NCI-H187 (cell line): ENCODE results near the gene UMAD1.
A peak's percentile ranks its signal among the peaks of the same experiment; 100 is the strongest.
"Not testable (repeated sequence)": the region's sequence is repeated elsewhere in the genome, so short reads cannot be mapped to it uniquely, and the experiment has no call there.

Source experiments
- DNase-seq, 2 experiments: peaks; one replicate each; lab custom pipeline; 2025; lab: John Stamatoyannopoulos, UW

Gene UMAD1

DNA sequence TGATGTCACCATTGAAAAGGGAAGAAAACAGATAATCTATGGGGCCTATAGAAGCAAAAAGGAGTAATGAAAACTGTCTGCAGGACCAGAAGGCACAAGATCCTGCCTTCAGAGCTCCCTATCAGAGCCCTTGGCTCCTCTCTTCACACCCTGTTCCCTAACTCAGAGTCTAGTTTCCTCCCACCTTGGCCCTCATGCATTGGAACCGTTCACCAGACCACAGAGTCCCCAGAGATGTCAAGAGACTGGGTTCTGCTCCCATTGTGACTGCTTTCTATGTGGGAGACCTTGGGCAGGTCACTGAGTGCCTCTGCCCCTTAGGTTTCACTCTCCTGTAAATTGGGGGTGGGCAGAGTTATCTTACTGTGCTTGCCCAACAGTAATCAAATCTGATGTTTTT is 158.0 kb downstream of the UMAD1 start:
- no peak for DNase-seq

DNA sequence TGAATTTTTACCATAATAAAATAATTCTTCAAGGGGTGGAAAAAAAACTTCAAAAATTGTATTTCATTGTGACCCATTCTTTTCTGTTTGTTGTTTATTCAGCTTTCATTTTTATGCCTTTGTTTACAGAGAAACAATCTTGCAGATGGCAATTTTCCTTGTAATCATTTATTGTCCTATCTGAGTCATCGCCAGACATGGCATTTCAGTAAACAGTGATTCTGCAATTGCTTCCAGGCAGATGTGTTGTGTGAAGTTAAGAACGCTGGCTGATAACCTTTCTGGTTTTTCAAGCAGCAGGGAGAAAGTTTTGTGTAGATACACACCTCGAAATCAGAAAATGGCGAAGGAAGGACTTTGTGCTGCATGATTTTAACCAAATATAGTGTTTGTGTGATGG is 158.6 kb downstream of the UMAD1 start:
- no peak for DNase-seq

DNA sequence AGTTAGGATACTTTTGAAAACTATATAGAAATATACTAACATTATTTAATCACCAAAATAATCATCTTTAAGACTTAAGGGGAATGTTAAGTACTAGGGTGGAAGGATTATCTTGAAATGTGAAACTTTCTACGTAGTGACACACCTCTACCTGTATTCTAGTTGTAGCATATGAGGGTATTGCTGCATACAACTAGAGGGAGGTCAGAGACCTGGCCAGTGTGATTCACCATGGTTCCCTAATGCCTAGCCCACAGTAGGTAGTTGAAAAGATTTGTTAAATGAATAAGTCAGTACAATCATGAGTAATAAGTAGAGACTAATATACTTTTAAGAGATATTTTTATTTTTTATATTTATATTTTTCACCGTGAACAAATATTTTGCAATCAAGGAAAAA is 162.0 kb downstream of the UMAD1 start:
- no peak for DNase-seq

DNA sequence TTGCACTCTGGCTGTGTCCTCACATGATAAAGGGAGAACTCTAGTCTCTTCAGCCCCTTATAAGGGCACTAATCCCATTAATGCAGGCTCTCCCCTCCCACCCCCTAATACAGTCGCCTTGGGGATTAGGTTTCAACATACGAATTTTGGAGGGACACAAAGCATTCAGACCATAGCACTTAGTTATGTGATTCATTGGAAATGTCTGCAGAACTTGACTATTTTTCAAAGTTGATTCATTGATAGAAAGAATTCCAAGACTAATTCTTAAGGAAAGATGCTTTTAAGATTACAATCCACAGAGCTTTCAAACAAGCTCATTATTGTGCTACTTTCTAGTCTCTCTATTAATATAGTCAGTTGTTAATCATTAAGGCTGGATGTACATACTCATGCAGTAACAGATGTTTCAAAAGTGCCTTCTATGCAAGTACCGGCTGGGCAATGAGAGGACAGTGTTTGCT is 163.2 kb downstream of the UMAD1 start:
- DNase-seq: no peak

DNA sequence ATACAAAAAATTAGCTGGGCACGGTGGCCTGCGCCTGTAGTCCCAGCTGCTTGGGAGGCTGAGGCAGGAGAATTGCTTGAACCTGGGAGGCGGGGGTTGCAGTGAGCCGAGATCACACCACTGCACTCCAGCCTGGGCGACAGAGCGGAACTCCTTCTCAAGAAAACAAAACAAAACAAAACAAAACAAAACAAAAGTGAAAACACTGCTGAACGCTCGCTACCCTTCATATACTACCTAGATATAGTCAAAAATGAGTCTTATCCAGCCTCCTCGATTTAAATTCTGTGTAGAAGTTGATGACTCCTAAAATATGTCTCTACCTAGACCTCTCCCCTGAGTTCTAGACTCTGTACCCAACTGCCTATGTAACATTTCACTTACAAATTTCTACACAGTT is 164.3 kb downstream of the UMAD1 start:
- not testable (repeated sequence) for DNase-seq

DNA sequence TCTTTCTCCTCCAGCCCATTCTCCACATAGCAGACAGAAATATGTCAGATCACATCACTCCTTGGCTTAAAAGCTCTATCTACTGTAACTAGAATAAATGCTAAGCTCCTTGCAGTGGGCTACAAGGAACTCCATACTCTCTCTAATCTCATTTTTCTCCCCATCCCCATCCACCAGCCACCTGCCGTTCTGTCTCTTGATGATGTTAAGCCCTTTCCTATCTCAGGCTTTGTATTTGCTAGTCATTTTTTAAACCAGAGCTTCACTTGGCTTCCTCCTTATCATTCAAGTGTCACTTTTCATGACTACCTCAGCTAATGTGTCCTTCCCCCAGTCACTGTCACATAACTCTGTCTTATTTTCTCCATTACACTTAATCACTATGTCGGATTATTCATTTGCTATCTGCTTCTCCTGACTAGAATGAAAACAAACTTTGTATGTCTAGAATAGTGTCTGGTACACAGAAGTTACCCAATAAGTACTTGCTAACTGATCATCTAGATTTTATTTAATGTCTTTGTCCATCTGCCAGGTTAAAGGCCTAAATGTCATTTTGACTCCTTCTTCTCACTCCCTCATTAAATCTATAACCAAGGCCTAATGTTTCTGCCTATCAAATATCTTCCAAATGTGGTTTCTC is 165.1 kb downstream of the UMAD1 start:
- DNase-seq: no peak

DNA sequence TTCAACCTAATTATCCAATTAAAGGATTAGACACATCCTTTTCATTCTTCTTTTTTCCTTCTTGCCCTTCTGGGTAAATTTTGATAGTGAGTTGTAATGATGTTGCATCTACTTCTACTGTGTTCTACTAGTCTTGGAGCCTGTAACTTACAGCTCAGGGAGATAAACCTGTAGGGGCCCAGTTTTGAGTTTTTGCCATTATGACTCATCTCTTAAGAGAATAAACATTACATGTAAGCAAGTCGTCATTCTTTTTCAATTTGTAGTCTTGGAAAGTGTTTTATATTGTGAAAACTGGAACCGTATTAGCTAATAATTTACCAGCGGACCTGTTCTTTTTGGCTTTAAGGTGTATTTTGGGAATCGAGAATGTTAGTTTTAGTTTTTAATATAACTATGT is 167.6 kb downstream of the UMAD1 start:
- DNase-seq: no peak

DNA sequence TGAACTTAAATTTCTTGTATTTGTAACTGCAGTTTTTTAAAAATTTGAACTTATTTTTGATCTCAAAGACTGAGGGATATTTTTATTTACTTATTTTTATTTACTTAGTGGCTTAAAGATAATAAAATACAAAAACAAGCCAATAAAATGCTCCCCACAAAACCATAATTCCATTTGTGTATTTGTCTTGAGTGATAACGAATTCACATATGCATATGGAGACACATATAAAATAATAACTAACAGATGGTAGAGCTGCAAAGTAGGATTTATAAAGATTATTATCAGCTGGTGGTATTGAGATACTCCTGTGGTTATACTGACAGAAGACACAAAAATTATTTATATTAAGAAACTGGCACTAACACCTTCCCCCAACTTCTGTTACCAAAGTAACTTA is 168.1 kb downstream of the UMAD1 start:
- DNase-seq: no peak

DNA sequence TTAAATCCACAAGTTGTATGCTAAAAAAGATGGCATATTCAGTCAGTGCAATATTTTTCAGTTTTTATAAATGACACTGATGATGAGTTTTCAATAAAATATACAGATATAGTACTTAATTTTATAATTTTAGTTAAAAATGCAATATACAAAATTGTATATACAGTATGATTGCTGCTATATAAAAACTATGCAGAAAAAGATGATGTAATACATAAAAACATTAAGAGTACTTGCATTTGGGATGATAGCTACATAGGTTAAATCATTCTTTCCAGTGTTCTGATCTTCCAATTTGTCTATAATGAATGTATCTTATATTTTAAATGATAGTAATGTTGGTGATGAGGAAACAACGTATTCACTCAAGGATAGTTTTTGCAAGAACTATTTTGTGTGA is 169.8 kb downstream of the UMAD1 start:
- DNase-seq: no peak

DNA sequence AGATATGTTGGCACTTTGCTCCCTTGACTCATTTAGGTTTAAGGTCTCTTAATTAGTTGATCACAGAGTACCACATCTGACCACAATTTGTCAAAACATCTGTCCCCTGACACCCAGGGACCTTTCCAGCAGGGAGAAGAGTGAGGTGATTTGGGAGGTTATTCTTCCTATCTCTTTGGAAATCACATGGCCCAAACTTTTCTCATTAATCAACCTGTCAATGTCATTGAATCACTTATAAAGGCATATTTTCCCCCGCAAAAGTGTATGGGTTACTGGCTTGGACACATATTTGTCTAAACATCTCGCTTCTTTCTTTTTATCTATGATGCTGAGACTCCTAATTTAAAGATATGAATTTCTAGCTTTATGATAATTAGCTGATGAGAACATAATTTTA is 170.3 kb downstream of the UMAD1 start:
- DNase-seq: no peak

DNA sequence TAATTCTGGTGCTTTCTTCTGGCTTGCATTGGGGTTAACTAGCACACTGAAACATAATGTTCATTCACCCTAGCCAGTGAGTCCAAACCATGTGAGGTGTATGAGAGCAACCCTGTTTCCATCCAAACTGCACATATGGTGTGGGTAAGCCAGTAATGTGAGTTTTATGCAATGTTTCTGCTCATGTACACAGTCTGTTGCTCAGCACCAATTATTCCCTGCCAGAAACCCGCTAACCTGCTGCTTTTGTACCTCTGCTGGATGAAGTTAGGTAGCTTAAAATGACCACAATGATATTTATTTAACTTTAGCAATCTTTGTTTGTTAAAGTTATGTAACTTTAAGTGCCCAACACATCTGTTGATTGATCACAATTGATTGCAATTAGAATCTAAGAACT is 171.6 kb downstream of the UMAD1 start:
- DNase-seq: no peak

DNA sequence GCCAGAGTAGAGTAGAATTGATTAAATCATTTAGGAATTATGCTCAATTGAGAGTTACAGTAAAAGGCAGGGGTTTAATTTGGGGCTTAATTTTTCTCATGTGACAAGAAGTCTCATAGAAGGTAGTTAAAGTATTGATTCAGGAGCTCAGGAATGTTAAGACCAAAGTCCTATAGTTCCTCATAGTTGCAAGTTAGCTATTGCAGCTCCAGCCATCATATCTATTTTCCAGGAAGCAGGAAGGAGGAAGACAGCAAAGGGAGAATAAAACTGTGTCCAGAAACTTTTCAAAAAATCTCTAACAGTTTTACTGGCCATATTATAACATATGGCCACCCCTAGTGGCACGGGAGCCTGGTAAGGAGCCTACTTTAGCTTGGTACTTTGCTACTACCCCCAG is 174.8 kb downstream of the UMAD1 start:
- no peak for DNase-seq

DNA sequence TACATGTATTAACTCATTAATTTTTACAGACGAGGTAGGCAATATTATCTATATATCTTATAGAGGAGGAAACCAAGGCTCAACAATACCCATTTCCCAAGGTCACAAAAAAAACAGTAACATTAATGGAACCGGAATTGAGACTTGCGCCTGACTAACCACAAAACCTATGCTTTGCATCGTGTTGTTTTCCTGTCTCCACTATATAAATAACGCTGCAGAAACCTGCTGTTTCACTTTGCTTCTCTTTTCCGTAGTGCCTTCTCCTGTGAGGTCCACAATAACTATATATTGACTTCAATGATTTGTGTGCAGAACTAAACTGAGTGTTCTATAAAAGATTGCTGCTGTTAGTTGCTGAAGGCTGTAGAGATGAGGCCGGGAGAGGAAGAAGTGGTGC is 175.5 kb downstream of the UMAD1 start:
- DNase-seq: no peak

DNA sequence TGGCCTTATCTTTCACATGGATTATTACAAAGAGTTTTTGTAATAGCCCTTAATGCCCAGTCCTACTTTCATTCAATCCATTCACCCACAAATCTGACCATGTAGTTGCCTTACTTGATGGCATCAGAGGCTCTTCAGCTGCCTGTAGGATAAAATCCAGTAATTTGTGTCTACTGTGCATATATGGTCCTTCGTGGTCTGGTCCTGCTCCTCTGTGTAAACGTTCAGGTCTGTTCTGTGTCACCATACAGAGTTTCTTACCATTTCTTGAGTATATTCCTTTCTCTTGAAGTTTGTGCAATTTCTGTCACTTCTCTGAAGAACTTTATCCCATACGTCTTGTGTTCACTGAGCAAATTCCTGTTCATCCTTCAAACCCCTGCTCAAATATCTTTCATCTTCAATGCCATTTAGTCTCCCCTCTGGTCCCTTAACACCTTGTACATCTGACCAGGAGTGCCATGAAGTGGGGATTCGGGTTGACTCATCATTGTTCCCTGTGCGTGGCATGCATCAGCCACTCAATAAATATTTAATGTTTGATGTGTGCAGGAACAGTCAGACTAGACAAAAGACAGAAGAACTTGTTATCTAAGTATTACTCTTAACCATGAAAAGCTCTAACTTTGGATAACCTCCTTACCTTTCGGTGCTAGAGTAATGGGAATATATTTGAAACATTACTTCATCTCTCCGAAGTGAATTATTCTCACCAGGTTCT is 176.4 kb downstream of the UMAD1 start:
- DNase-seq: no peak

DNA sequence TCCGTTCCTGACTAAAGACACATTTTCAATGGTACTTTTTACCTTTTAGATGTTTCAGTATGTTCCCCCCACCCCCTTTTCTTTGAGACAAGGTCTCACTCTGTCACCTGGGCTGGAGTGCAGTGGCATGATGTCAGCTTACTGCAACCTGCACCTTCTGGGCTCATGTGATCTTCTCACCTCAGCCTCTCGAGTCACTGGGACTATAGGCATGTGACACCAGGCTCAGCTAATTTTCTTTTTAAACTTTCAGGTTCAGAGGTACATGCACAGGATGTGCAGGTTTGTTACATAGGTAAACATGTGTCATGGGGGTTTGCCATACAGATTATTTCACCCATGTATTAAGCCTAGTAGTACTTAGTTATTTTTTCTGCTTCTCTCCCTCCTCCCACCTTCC is 177.2 kb downstream of the UMAD1 start:
- DNase-seq: no peak

DNA sequence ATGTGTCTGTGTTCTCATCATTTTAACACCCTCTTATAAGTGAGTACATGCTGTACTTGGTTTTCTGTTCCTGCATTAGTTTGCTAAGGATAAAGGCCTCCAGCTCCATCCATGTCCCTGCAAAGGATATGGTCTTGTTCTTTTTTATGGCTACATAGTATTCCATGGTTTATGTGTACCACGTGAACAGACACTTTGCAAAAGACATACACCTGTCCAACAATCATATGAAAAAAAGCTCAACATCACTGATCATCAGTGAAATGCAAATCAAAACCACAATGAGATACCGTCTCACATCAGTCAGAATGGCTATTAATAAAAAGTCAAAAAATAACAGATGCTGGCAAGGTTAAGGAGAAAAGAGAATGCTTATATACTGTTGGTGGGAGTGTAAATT is 177.6 kb downstream of the UMAD1 start:
- DNase-seq: not testable (repeated sequence)

DNA sequence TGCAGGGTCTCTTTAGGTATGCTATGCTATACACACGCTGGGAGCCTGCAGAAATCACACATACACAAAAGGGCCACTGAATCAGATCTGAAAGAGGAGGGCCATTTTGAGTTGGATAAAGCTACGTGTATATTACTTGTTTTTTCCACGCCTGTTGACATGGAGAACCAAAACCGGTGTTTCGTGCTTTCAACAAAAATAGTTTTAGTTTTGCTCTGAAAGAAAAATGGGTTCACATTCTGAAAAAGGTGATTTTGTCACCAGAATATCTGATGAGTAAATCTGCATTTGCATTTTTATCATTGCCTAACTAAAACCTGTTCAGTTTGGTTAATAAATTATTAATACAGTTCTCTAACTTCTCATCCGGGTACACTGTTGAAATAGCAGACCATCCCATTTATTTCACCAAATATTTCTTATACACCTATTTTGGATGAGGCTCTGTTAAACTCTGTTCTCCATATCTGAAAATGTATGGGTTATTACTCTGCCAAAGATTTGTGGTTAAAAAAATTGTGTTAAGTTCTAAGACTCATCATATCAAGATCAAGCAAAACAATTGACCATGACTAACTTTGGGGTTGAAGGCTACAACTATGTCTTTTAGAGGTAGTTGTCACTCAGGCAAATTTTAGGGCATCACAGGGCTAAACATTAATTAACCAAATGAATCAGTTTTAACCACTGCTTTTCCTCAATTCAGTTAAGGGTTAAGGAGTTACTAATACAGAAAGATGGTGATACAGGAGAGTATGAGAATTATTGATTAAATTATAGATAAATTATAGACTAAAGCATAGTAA is 179.1 kb downstream of the UMAD1 start:
- no peak for DNase-seq

DNA sequence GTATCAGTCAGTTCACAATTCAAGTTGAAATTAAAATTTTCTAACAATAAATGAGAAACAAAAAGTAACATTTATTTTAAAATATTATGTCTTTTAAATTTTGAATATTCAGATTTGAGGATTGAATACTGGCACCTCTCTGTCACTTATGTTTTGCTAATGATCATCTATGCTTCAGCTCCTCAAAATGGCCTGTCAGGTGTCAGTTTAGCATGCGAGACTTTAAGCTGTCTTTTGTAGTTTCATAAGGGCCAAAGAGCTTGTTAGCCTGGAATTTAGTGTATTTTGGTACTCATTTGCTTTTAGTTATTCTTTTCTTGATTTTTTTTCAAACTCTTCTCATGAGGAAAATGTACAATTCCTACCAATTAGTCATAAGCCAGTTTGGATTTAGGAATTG is 179.9 kb downstream of the UMAD1 start:
- DNase-seq: no peak

DNA sequence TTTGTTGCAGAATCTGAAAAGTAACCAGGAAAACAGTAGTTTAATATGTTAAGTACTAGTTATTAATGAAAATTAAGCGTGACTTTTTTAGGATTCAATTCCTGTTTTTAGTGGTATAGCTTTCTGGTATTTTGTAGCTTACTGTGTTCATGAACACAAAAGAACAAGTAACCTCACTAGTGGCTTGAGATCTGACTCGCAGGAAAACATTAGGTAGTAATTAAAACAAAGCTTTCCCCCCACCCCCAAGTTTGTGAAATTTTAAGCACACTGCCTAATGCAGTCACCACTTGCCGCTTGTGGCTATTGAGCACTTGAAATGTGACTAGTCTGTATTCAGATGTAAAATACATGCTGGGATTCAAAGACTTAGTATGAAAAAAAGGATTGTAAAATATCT is 180.4 kb downstream of the UMAD1 start:
- no peak for DNase-seq

DNA sequence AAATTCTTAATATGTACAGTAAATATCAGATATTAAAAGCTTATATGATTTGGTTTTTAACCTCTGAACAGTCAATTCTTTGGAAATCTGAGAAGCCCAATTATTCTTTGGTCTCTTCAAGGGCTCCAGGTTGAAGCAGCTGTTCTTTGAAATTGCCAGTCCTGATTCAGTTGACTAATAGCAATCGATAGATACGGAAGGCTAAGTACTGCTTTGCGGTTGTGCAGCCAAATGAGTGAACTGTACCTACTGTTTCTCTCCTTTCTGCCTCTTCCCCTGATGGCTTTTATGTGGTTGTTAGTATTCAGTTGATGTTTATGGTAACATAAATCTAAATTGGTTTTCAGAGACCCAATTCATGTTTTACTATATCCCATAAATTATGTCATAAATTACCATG is 181.0 kb downstream of the UMAD1 start:
- peak; percentile 13 to 53 for DNase-seq

DNA sequence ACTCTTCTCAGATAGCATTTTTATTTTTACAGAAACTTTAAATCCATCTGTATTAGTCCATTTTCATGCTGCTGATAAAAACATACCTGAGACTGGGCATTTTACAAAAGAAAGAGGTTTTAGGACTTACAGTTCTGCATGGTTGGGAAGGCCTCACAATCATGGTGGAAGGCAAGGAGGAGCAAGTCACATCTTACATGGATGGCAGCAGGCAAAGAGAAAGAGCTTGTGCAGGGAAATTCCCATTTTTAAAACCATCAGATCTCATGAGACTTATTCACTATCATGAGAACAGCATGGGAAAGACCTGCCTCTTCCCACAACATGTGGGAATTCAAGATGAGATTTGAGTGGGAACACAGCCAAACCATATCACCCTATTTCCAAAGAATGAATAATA is 184.7 kb downstream of the UMAD1 start:
- not testable (repeated sequence) for DNase-seq

DNA sequence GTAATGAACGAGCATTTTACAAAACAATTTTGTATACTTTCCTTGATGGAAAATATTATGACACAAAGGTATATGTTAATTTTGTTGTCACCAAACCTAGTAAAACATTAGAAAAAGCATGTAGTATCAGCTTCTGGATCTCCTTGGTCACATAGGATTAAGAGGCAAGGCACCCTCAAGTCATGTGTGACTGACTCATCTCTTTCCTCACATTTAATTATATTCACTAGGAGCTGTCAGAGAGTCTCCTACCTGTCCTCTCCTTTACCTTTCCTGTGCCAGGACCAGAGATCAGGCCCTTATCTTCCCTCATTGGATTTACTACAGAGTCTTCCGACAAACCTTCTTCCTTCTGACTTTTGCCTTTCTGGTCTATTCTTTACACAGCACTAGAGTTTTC is 189.1 kb downstream of the UMAD1 start:
- DNase-seq: no peak
